ENCODE measurements around the gene C10orf95.

C10orf95 gene

GRCh38 chr10:102404361-102405107 lies 46.8 kb downstream of the C10orf95 start:
- TF ChIP-seq CTCF (IDR thresholded peaks at IDR 0.05; ENCODE audit: low read length, missing control alignments): no peak

DNA sequence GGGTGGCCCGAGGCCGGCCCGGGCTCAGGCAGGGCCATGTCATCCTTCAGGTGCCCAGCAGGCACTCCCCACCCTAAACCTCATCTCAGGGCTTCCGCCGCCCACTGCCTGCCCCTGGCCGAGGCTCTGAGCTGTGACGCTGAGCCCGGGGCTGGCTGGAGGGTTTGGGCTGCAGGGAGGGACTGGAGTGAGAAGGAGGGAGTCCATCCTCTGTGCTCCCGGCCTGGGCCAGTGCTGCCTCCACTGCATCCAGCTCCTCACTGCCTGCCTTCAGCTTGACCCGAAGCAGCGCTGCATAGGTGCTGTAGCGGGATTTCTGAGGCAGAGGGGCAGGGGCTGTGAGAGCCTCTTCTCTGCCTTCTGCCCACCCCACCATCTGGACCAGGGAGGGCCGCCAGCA lies 48.2 kb downstream of the C10orf95 start:
- TF ChIP-seq CTCF (IDR thresholded peaks at IDR 0.05; ENCODE audit: low read length, missing control alignments): no peak
- DNase-seq (ENCODE audit: low read depth): no peak
- no peak overlapping the region for H3K4me3 ChIP-seq (replicated peaks; ENCODE audit: low read depth, low read length)

More at GRCh38 chr10:102404361-102405107, 46.8 kb downstream of the C10orf95 start:
- no peak overlapping the region for H3K4me3 ChIP-seq (replicated peaks; ENCODE audit: low read depth, low read length)
- DNase-seq (ENCODE audit: low read depth): no peak

GRCh38 chr10:102402512-102402896 lies 48.8 kb downstream of the C10orf95 start:
- DNase-seq (ENCODE audit: low read depth): no peak
- TF ChIP-seq CTCF (IDR thresholded peaks at IDR 0.05; ENCODE audit: low read length, missing control alignments): no peak
- no peak overlapping the region for H3K4me3 ChIP-seq (replicated peaks; ENCODE audit: low read depth, low read length)

DNA sequence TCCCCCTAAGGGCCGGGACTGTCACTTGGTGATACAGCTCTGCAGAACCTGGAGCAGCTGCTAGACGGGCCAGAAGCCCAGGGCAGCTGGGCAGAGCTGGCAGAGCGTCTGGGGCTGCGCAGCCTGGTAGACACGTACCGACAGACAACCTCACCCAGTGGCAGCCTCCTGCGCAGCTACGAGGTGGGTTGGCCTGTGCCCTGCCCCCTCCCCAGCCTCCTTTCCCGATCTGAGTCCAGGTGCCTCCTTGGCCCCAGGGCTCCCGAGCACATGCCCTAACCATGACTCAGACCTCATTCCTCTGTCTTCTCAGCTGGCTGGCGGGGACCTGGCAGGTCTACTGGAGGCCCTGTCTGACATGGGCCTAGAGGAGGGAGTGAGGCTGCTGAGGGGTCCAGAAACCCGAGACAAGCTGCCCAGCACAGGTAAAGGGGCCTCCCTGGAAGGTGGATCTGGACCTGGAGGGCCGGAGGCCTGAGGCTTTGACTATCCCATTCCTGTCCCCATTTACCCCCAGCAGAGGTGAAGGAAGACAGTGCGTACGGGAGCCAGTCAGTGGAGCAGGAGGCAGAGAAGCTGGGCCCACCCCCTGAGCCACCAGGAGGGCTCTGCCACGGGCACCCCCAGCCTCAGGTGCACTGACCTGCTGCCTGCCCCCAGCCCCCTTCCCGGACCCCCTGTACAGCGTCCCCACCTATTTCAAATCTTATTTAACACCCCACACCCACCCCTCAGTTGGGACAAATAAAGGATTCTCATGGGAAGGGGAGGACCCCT lies 49.4 kb downstream of the C10orf95 start:
- TF ChIP-seq CTCF (IDR thresholded peaks at IDR 0.05; ENCODE audit: low read length, missing control alignments): no peak
- DNase-seq (ENCODE audit: low read depth): no peak
- no peak overlapping the region for H3K4me3 ChIP-seq (replicated peaks; ENCODE audit: low read depth, low read length)

- DNase-seq (ENCODE audit: low read depth): no peak
- no peak for TF ChIP-seq CTCF (IDR thresholded peaks at IDR 0.05; ENCODE audit: low read length, missing control alignments)
- H3K4me3 ChIP-seq (replicated peaks; ENCODE audit: low read depth, low read length): no peak overlapping the region
These were observed 50.0 kb downstream of the C10orf95 start for GRCh38 chr10:102401342-102401654.

DNA sequence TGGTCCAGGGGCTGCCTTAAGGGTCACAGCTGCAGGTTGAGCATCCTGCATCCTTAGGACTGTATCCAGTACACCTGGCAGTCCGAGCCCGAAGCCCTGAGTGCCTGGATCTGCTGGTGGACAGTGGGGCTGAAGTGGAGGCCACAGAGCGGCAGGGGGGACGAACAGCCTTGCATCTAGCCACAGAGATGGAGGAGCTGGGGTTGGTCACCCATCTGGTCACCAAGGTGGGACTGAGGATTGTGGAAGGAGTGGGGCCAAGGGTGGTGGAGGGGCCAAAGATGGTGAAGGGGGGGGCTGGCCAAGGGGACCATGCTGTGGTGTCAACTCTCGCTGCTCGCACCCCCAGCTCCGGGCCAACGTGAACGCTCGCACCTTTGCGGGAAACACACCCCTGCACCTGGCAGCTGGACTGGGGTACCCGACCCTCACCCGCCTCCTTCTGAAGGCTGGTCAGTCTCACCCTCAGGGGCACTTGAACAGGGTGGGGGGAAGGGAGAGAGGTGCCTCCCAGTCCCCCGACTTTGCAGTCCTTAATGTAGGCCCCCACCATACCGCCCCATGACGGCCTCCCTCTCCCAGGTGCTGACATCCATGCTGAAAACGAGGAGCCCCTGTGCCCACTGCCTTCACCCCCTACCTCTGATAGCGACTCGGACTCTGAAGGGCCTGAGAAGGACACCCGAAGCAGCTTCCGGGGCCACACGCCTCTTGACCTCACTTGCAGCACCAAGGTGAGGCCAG lies 50.6 kb downstream of the C10orf95 start:
- DNase-seq (ENCODE audit: low read depth): no peak
- no peak overlapping the region for H3K4me3 ChIP-seq (replicated peaks; ENCODE audit: low read depth, low read length)
- no peak for TF ChIP-seq CTCF (IDR thresholded peaks at IDR 0.05; ENCODE audit: low read length, missing control alignments)
